ENCODE measurements around the gene EPHB2.

Gene EPHB2

DNA sequence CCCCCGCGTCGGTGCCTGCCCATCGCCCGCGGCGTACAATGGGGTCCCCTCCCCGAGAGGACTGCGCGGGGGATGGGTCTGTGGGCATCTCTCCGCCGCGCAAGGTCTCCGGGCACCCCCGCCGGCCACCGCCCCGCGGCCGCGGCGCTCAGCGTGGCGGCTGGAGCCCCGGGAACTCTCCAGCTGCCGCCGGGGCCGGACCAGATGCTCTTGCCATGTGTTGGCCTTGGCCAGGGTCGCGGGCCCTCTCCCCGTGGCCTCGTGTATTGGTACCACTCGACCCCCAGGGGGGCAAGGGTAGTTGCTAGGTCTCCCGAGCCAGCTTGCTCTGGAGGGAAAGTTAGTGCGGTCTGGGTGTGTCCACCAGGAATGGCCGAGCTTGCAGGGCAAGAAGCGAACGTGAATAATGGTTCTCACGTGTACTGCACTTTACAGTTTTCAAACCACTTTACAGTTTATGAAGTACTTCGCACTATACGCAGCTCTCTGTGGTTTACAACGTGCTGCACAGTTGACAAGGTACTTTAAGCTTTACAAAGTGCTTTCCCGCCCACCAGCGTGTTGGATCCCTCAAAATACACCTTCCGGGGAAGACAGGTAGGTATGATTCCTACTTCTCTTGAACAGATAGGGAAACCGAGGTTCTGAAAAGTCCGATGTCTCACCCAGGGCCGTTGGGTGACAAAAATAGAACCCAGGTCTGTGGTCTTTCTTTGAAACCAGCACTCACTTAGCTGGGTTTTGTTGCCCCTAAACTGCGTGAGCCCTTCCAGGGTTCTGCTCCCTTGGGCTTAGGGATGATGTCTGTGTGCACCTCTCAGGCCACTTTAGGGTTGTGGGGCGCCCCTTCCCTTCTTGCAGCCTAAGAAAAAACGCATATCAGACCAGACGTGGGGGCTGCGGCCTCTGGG lies 1.2 kb downstream of the EPHB2 start:
- no peak overlapping the region for H3K27ac ChIP-seq (ENCODE audit: low read length)
- H3K9ac ChIP-seq (ENCODE audit: low read length): no peak overlapping the region
- H3K36me3 ChIP-seq (ENCODE audit: control insufficient read depth, low read depth, low read length): no peaks in the 10 kb centered on the region
- H3K9me3 ChIP-seq (ENCODE audit: control insufficient read depth, low read depth, low read length): no peaks in the 10 kb centered on the region
- peaks cover 28% of the 10 kb centered on the region for H3K27me3 ChIP-seq (ENCODE audit: control insufficient read depth, insufficient read depth, low read length)
- peak overlapping the region; percentile 51 for H3K4me3 ChIP-seq (ENCODE audit: low read length)
- H3K4me1 ChIP-seq (ENCODE audit: control insufficient read depth, low read depth, low read length): peaks cover 1% of the 10 kb centered on the region

DNA sequence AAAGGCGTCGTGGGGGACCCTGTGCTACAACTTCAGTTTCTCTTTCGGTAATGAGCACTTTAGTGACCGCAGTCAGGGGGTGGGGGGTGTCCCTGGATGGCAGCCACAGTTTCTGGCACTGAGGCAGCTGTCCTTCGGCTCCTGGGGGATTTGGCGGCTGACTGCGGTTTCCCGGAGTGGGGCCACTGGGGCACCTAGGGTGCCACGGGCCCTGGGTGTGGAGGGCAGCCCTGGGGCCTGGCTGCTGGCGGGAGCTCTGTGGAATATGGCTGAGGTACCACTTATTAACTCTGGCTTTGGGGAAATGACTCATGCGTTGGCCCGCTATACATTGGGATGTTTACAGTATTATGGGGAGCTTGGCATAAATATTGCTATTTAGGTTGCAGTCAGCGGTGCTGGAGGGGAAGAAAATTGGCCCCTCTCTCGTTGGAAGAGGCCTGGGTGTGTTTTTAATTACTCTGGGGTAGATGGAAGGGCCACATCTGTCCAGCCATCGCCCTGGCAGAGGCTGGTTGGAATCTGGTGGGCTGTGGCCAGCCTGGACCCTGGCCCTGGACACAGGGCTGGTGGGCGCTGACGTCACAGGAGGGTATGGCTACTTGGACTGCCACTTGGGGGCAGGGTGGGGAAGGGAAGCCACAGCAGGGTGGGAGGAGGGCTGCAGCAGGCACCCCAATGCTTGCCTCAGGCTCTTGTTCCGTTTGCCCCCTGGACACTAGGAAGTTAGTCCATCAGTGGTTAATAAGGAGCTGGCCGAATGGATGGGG lies 2.0 kb downstream of the EPHB2 start:
- Histone ChIP-seq H3K4me3 (ENCODE audit: low read length) (no peak overlapping the region), H3K9ac (ENCODE audit: low read length) (no peak overlapping the region), H3K27ac (ENCODE audit: low read length) (no peak overlapping the region), H3K27me3 (ENCODE audit: control insufficient read depth, insufficient read depth, low read length) (peaks cover 28% of the 10 kb centered on the region), H3K4me1 (ENCODE audit: control insufficient read depth, low read depth, low read length) (peaks cover 6% of the 10 kb centered on the region), H3K36me3 (ENCODE audit: control insufficient read depth, low read depth, low read length) (no peaks in the 10 kb centered on the region), H3K9me3 (ENCODE audit: control insufficient read depth, low read depth, low read length) (no peaks in the 10 kb centered on the region)

GRCh38 chr1:22714455-22714854 lies 3.8 kb downstream of the EPHB2 start:
- Histone ChIP-seq H3K36me3 (ENCODE audit: control insufficient read depth, low read depth, low read length) (no peaks in the 10 kb centered on the region), H3K9ac (ENCODE audit: low read length) (no peak overlapping the region), H3K27me3 (ENCODE audit: control insufficient read depth, insufficient read depth, low read length) (peaks cover 25% of the 10 kb centered on the region), H3K4me3 (ENCODE audit: low read length) (no peak overlapping the region), H3K4me1 (ENCODE audit: control insufficient read depth, low read depth, low read length) (peaks cover 6% of the 10 kb centered on the region), H3K9me3 (ENCODE audit: control insufficient read depth, low read depth, low read length) (no peaks in the 10 kb centered on the region), H3K27ac (ENCODE audit: low read length) (no peak overlapping the region)

- Histone ChIP-seq H3K36me3 (ENCODE audit: control insufficient read depth, low read depth, low read length) (no peaks in the 10 kb centered on the region), H3K9me3 (ENCODE audit: control insufficient read depth, low read depth, low read length) (no peaks in the 10 kb centered on the region), H3K27ac (ENCODE audit: low read length) (no peak overlapping the region)
Observed at GRCh38 chr1:22717037-22717760, 6.6 kb downstream of the EPHB2 start.

GRCh38 chr1:22721122-22721873 lies 10.7 kb downstream of the EPHB2 start:
- Histone ChIP-seq H3K9ac (ENCODE audit: low read length) (no peak overlapping the region), H3K27ac (ENCODE audit: low read length) (no peak overlapping the region), H3K27me3 (ENCODE audit: control insufficient read depth, insufficient read depth, low read length) (no peaks in the 10 kb centered on the region), H3K36me3 (ENCODE audit: control insufficient read depth, low read depth, low read length) (no peaks in the 10 kb centered on the region), H3K9me3 (ENCODE audit: control insufficient read depth, low read depth, low read length) (no peaks in the 10 kb centered on the region), H3K4me1 (ENCODE audit: control insufficient read depth, low read depth, low read length) (peaks cover 6% of the 10 kb centered on the region), H3K4me3 (ENCODE audit: low read length) (no peak overlapping the region)

More at GRCh38 chr1:22717037-22717760, 6.6 kb downstream of the EPHB2 start:
- no peak overlapping the region for H3K4me3 ChIP-seq (ENCODE audit: low read length)
- peaks cover 6% of the 10 kb centered on the region for H3K4me1 ChIP-seq (ENCODE audit: control insufficient read depth, low read depth, low read length)
- H3K9ac ChIP-seq (ENCODE audit: low read length): no peak overlapping the region
- peaks cover 12% of the 10 kb centered on the region for H3K27me3 ChIP-seq (ENCODE audit: control insufficient read depth, insufficient read depth, low read length)

DNA sequence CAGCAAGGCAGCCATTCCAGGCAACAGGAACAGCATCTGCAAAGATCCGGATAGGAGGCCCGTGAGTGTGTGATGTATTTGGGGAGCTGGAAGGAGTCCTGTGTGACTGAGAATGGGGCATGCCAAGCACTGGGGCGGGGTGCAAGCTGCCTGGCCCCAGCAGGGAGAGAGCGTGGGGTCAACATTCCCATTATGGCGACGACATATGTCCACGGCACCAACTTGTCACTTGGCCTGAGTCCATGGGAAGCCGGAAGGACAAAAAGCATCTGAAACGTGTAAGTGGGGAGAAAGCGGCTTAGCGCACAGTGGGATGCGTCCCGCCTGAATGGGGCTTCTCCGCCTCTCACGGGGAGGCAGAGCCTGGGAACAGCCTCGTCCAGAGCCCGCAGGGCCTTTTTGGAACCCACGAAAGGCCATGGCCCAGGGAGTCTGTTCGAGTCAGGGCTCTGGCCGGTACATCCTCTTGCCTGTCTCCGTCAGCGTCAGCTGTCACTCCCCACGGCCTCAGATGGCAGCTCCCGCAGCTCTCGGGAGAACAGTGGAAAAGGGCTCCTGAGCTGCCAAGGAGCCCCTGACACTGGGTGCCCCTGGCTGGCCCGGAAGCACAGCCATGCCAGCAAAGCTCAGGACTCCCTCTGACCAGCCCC lies 12.4 kb downstream of the EPHB2 start:
- H3K27me3 ChIP-seq (ENCODE audit: control insufficient read depth, insufficient read depth, low read length): no peaks in the 10 kb centered on the region
- H3K4me1 ChIP-seq (ENCODE audit: control insufficient read depth, low read depth, low read length): no peaks in the 10 kb centered on the region
- H3K27ac ChIP-seq (ENCODE audit: low read length): no peak overlapping the region
- no peaks in the 10 kb centered on the region for H3K9me3 ChIP-seq (ENCODE audit: control insufficient read depth, low read depth, low read length)
- no peak overlapping the region for H3K4me3 ChIP-seq (ENCODE audit: low read length)
- H3K36me3 ChIP-seq (ENCODE audit: control insufficient read depth, low read depth, low read length): no peaks in the 10 kb centered on the region
- H3K9ac ChIP-seq (ENCODE audit: low read length): no peak overlapping the region

DNA sequence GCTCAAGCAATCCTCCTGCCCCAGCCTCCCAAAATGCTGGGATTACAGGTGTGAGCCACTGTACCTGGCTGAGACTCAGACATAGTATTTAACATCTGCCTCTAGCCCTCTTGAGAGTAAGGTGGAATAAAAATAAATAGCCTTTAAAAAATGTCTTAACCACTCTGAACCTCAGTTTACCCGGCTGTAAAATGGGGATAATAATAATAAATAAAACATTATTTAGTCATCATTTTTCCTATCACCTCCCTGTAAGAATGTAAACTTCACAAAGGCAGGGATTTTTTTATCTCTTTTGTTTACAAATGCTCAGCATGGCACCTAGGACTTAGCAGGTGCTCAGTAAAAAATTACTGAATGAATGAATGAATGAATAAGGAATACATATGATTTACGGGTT lies 17.2 kb downstream of the EPHB2 start:
- no peak overlapping the region for H3K27ac ChIP-seq (ENCODE audit: low read length)
- H3K4me1 ChIP-seq (ENCODE audit: control insufficient read depth, low read depth, low read length): no peaks in the 10 kb centered on the region
- no peak overlapping the region for H3K9ac ChIP-seq (ENCODE audit: low read length)
- no peaks in the 10 kb centered on the region for H3K9me3 ChIP-seq (ENCODE audit: control insufficient read depth, low read depth, low read length)
- no peak overlapping the region for H3K4me3 ChIP-seq (ENCODE audit: low read length)
- H3K36me3 ChIP-seq (ENCODE audit: control insufficient read depth, low read depth, low read length): no peaks in the 10 kb centered on the region
- H3K27me3 ChIP-seq (ENCODE audit: control insufficient read depth, insufficient read depth, low read length): no peaks in the 10 kb centered on the region

- Histone ChIP-seq H3K27ac (ENCODE audit: low read length) (no peak overlapping the region), H3K4me3 (ENCODE audit: low read length) (no peak overlapping the region), H3K9me3 (ENCODE audit: control insufficient read depth, low read depth, low read length) (no peaks in the 10 kb centered on the region), H3K4me1 (ENCODE audit: control insufficient read depth, low read depth, low read length) (no peaks in the 10 kb centered on the region), H3K27me3 (ENCODE audit: control insufficient read depth, insufficient read depth, low read length) (no peaks in the 10 kb centered on the region), H3K36me3 (ENCODE audit: control insufficient read depth, low read depth, low read length) (no peaks in the 10 kb centered on the region), H3K9ac (ENCODE audit: low read length) (no peak overlapping the region)
Observed at GRCh38 chr1:22728751-22729399, 18.2 kb downstream of the EPHB2 start.

DNA sequence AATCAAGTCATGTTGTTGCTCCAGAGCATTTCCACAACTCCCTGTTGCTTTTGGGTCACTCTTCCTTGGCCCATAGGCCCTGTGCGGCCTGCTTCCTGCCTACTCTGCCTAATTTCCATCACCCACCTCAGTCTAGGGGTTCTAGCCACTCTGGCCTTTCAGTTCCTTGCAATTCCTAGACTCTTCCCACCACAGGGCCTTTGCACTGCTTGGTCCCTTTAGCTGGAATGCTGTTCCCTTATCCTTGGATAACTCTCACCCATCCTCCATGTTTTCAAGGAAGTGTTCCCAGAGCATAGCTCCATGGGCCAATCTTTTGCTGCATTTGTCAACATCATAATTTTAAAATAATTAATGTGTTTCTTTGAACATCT lies 18.7 kb downstream of the EPHB2 start:
- Histone ChIP-seq H3K27ac (ENCODE audit: low read length) (no peak overlapping the region), H3K4me3 (ENCODE audit: low read length) (no peak overlapping the region), H3K9me3 (ENCODE audit: control insufficient read depth, low read depth, low read length) (no peaks in the 10 kb centered on the region), H3K9ac (ENCODE audit: low read length) (no peak overlapping the region), H3K4me1 (ENCODE audit: control insufficient read depth, low read depth, low read length) (no peaks in the 10 kb centered on the region), H3K27me3 (ENCODE audit: control insufficient read depth, insufficient read depth, low read length) (no peaks in the 10 kb centered on the region), H3K36me3 (ENCODE audit: control insufficient read depth, low read depth, low read length) (no peaks in the 10 kb centered on the region)

- no peaks in the 10 kb centered on the region for H3K36me3 ChIP-seq (ENCODE audit: control insufficient read depth, low read depth, low read length)
- no peak overlapping the region for H3K9ac ChIP-seq (ENCODE audit: low read length)
- no peak overlapping the region for H3K27ac ChIP-seq (ENCODE audit: low read length)
- H3K4me3 ChIP-seq (ENCODE audit: low read length): no peak overlapping the region
- no peaks in the 10 kb centered on the region for H3K27me3 ChIP-seq (ENCODE audit: control insufficient read depth, insufficient read depth, low read length)
- no peaks in the 10 kb centered on the region for H3K9me3 ChIP-seq (ENCODE audit: control insufficient read depth, low read depth, low read length)
- H3K4me1 ChIP-seq (ENCODE audit: control insufficient read depth, low read depth, low read length): no peaks in the 10 kb centered on the region
Observed at GRCh38 chr1:22729912-22730311, 19.3 kb downstream of the EPHB2 start.

All from iPS-18a (cell line).